H9 (cell line): ENCODE results near the gene NECAB2. TPM values are rescaled to one million over a fixed set of nuclear protein-coding genes. Genes with fewer than 3 reads are reported as not detected.
A peak's percentile ranks its signal among the peaks of the same experiment; 100 is the strongest.

ENCODE experiments used
- DNase-seq: peaks from one replicate; pipeline ENCODE4 v3.0.0-alpha.2; 2017
- H2AFZ ChIP-seq: one replicate; pipeline ENCODE4 v1.6.1; 2013; ENCODE audit warnings: mild to moderate bottlenecking, low read length, control low read depth, moderate library complexity
- H2AK5ac ChIP-seq: 2 replicates; pipeline ENCODE4 v1.6.1; 2013; ENCODE audit warnings: low read length, control low read depth, mixed read lengths; ENCODE audit not compliant: insufficient read length
- H2BK120ac ChIP-seq: one replicate; pipeline ENCODE4 v1.6.1; 2013; ENCODE audit warnings: low read depth, mild to moderate bottlenecking, low read length, control low read depth, inconsistent platforms; ENCODE audit not compliant: poor library complexity, severe bottlenecking
- H2BK12ac ChIP-seq: 2 replicates; pipeline ENCODE4 v1.6.1; 2013; ENCODE audit warnings: low read length, control low read depth, mixed read lengths, low read depth; ENCODE audit not compliant: insufficient read length
- H2BK15ac ChIP-seq: 2 replicates; pipeline ENCODE4 v1.6.1; 2013; ENCODE audit warnings: low read depth, low read length, control low read depth
- H2BK20ac ChIP-seq: one replicate; pipeline ENCODE4 v1.6.1; 2013; ENCODE audit warnings: low read depth, mild to moderate bottlenecking, low read length, control low read depth, inconsistent platforms; ENCODE audit not compliant: poor library complexity, severe bottlenecking
- H2BK5ac ChIP-seq: 2 replicates; pipeline ENCODE4 v1.6.1; 2013; ENCODE audit warnings: low read length, control low read depth, mixed read lengths; ENCODE audit not compliant: insufficient read length
- H3K14ac ChIP-seq: 2 replicates; pipeline ENCODE4 v1.6.1; 2013; ENCODE audit warnings: low read length, control low read depth; ENCODE audit not compliant: insufficient read depth
- H3K18ac ChIP-seq: 2 replicates; pipeline ENCODE4 v1.6.1; 2013; ENCODE audit warnings: low read depth, mild to moderate bottlenecking, mixed read lengths, low read length, control low read depth; ENCODE audit not compliant: insufficient read length
- H3K23ac ChIP-seq: 2 replicates; pipeline ENCODE4 v1.6.1; 2013; ENCODE audit warnings: low read length, control low read depth, mixed read lengths, low read depth; ENCODE audit not compliant: insufficient read length
- H3K23me2 ChIP-seq: 2 replicates; pipeline ENCODE4 v1.6.1; 2013; ENCODE audit warnings: low read depth, mild to moderate bottlenecking, mixed read lengths, low read length, control low read depth; ENCODE audit not compliant: insufficient read length, poor library complexity, severe bottlenecking
- H3K27ac ChIP-seq: 2 replicates; pipeline ENCODE4 v1.5.1; 2013; ENCODE audit warnings: low read length, control low read depth, mixed read lengths, low read depth; ENCODE audit not compliant: insufficient read length
- H3K27me3 ChIP-seq: 2 replicates; pipeline ENCODE4 v1.6.1; 2013; ENCODE audit warnings: low read length, control low read depth, inconsistent platforms; ENCODE audit not compliant: insufficient read depth
- H3K4ac ChIP-seq: 2 replicates; pipeline ENCODE4 v1.6.1; 2013; ENCODE audit warnings: low read depth, mild to moderate bottlenecking, control low read depth, inconsistent platforms, low read length, moderate library complexity
- H3K4me1 ChIP-seq: 2 replicates; pipeline ENCODE4 v1.6.1; 2013; ENCODE audit warnings: low read length, control low read depth, inconsistent platforms; ENCODE audit not compliant: insufficient read depth
- H3K4me2 ChIP-seq: 2 replicates; pipeline ENCODE4 v1.6.1; 2013; ENCODE audit warnings: low read length, control low read depth, mixed read lengths; ENCODE audit not compliant: insufficient read length, insufficient read depth
- H3K56ac ChIP-seq: 2 replicates; pipeline ENCODE4 v1.6.1; 2013; ENCODE audit warnings: low read depth, mild to moderate bottlenecking, mixed read lengths, low read length, control low read depth; ENCODE audit not compliant: insufficient read length
- H3K79me1 ChIP-seq: 2 replicates; pipeline ENCODE4 v1.6.1; 2013; ENCODE audit warnings: low read depth, mild to moderate bottlenecking, moderate library complexity, low read length, control low read depth, inconsistent platforms; ENCODE audit not compliant: insufficient read depth, poor library complexity, severe bottlenecking
- H3K79me2 ChIP-seq: 2 replicates; pipeline ENCODE4 v1.6.1; 2013; ENCODE audit warnings: low read length, control low read depth, inconsistent platforms; ENCODE audit not compliant: insufficient read depth
- H3K9ac ChIP-seq: 2 replicates; pipeline ENCODE4 v1.6.1; 2013; ENCODE audit warnings: low read length, control low read depth, mixed read lengths; ENCODE audit not compliant: insufficient read length; ENCODE audit errors: extremely low read depth
- H3K9me3 ChIP-seq: one replicate; pipeline ENCODE4 v1.6.1; 2013; ENCODE audit warnings: low read depth, low read length, inconsistent platforms; ENCODE audit not compliant: control insufficient read depth
- H3T11ph ChIP-seq: one replicate; pipeline ENCODE4 v1.6.1; 2013; ENCODE audit warnings: mild to moderate bottlenecking, low read length, control low read depth, inconsistent platforms
- H4K20me1 ChIP-seq: one replicate; pipeline ENCODE4 v1.6.1; 2013; ENCODE audit not compliant: control insufficient read depth, insufficient read length, insufficient read depth
- H4K5ac ChIP-seq: 2 replicates; pipeline ENCODE4 v1.6.1; 2013; ENCODE audit warnings: low read depth, mild to moderate bottlenecking, mixed read lengths, low read length, control low read depth; ENCODE audit not compliant: insufficient read length
- H4K8ac ChIP-seq: replicated peaks from 2 replicates; pipeline ENCODE4 v1.6.1; 2013; ENCODE audit warnings: low read length, control low read depth, mixed read lengths, low read depth; ENCODE audit not compliant: insufficient read length
- H4K91ac ChIP-seq: 2 replicates; pipeline ENCODE4 v1.6.1; 2013; ENCODE audit warnings: low read depth, mild to moderate bottlenecking, moderate library complexity, mixed read lengths, low read length, control low read depth; ENCODE audit not compliant: insufficient read length
- H3K27ac Mint-ChIP-seq, 3 experiments: 2 replicates in 2 of 3; 3 replicates in 1 of 3; pipeline ENCODE4 v1.8.0; 2020 to 2021; ENCODE audit warnings: mixed read lengths in 3 of 3, mild to moderate bottlenecking in 1 of 3, moderate library complexity in 1 of 3
- H3K27me3 Mint-ChIP-seq: 2 replicates; pipeline ENCODE4 v1.8.0; 2021; ENCODE audit warnings: low read depth, mild to moderate bottlenecking, moderate library complexity, mixed read lengths
- H3K36me3 Mint-ChIP-seq, 3 experiments: 2 replicates in 2 of 3; 3 replicates in 1 of 3; pipeline ENCODE4 v1.8.0; 2020 to 2021; ENCODE audit warnings: low read depth in 3 of 3, mixed read lengths in 3 of 3; ENCODE audit not compliant: insufficient read depth in 1 of 3
- H3K4me1 Mint-ChIP-seq, 2 experiments: 2 replicates each; pipeline ENCODE4 v1.8.0; 2020; ENCODE audit warnings: mixed read lengths in 2 of 2
- H3K4me3 Mint-ChIP-seq, 2 experiments: 2 replicates in 1 of 2; 3 replicates in 1 of 2; pipeline ENCODE4 v1.8.0; 2020 to 2021; ENCODE audit warnings: mild to moderate bottlenecking in 2 of 2, mixed read lengths in 2 of 2, moderate library complexity in 1 of 2
- H3K9me3 Mint-ChIP-seq, 2 experiments: 2 replicates in 1 of 2; 3 replicates in 1 of 2; pipeline ENCODE4 v1.8.0; 2020; ENCODE audit warnings: mild to moderate bottlenecking in 2 of 2, mixed read lengths in 2 of 2, moderate library complexity in 1 of 2
- CTCF ChIP-seq: fragments of 200-600 bp; sonication (generic); conservative IDR thresholded peaks from 3 replicates; pipeline ENCODE4 v1.8.0; 2021; ENCODE audit warnings: antibody characterized with exemption, mild to moderate bottlenecking
- WGBS: extraction: QIAGEN DNeasy Blood & Tissue Kit; methylation state at CpG from one replicate; pipeline ENCODE4 v1.1.7; 2013; ENCODE audit warnings: missing lambda C conversion rate, low lambda C conversion rate, mixed read lengths; ENCODE audit not compliant: insufficient read length; ENCODE audit errors: extremely low coverage; 5-methylcytosine and 5-hydroxymethylcytosine counted together
- total RNA-seq: library from RNA; stranded (reverse); gene quantifications from 2 replicates; pipeline ENCODE4 v1.2.1, GENCODE V29; 2021

NECAB2 gene
- total RNA-seq, 1 experiment from 2014 or later = 12.6 TPM

GRCh38 chr16:83952587-83952939 is 15.5 kb upstream of the NECAB2 start:
- Histone ChIP-seq H4K5ac (no peak overlapping the region), H2AK5ac (no peak overlapping the region), H3K79me2 (no peaks in the 10 kb centered on the region), H2BK12ac (no peak overlapping the region), H3K18ac (no peak overlapping the region), H2BK15ac (no peak overlapping the region), H4K8ac (no peak overlapping the region), H4K20me1 (no peaks in the 10 kb centered on the region), H4K91ac (no peak overlapping the region), H3K4me1 (no peaks in the 10 kb centered on the region), H3K23ac (no peak overlapping the region), H3K56ac (no peak overlapping the region), H3K9ac (no peak overlapping the region), H2BK20ac (no peak overlapping the region), H3K23me2 (no peaks in the 10 kb centered on the region), H3T11ph (no peak overlapping the region), H2AFZ (no peak overlapping the region), H3K4me2 (no peak overlapping the region), H3K27ac (no peak overlapping the region), H2BK5ac (no peak overlapping the region), H3K79me1 (no peaks in the 10 kb centered on the region), H3K14ac (no peak overlapping the region), H2BK120ac (no peak overlapping the region), H3K27me3 (no peaks in the 10 kb centered on the region), H3K9me3 (no peaks in the 10 kb centered on the region), H3K4ac (no peak overlapping the region)
- Mint-ChIP-seq H3K4me1 (peaks cover 10 to 14% of the 10 kb centered on the region in 2 experiments), H3K9me3 (no peaks in the 10 kb centered on the region; a peak in 2 of 5 replicates), H3K27ac (no peak overlapping the region), H3K27me3 (peaks cover 4% of the 10 kb centered on the region; the same call in 1 of the 2 replicates), H3K36me3 (no peaks in the 10 kb centered on the region), H3K4me3 (peak overlapping the region in 1 of 2 experiments; percentile 20; a peak in 2 of 5 replicates)
- no peak for DNase-seq
- no peak for TF ChIP-seq CTCF
- no CpG with 5 or more reads among the region's 8 CpGs for WGBS
